ENCODE results near the gene ARMC10. TPM values are rescaled to one million over a fixed set of nuclear protein-coding genes. Genes with fewer than 3 reads are reported as not detected.

Gene ARMC10
- total RNA-seq (2022; extraction: Qiagen RNA extraction), result 30.1 to 39.5 TPM (median 37.1 TPM) in 5 replicates

GRCh38 chr7:103074519-103075336 lies at the start of gene ARMC10, which contains the start of gene FBXL13:
ARMC10 (plus strand) TSS chr7:103075140; CDS start chr7:103075273, 133 bp downstream.
FBXL13 (minus strand) TSS chr7:103074796.

Other genes with a start within 250 kb of the ARMC10 start
- gene LRRC17, start 162.1 kb upstream of the ARMC10 start, total RNA-seq (2022; extraction: Qiagen RNA extraction), result 0.03 to 0.16 TPM (median 0.11 TPM) in 4 of 5 replicates, not detected in the other
- 0.26 to 0.88 TPM (median 0.61 TPM) in 5 replicates for gene FBXL13, start 344 bp upstream of the ARMC10 start, total RNA-seq (2022; extraction: Qiagen RNA extraction)
- gene NAPEPLD, start 74.0 kb downstream of the ARMC10 start, total RNA-seq (2022; extraction: Qiagen RNA extraction), result 2.9 to 4.5 TPM (median 3.6 TPM) in 5 replicates
- 62.3 to 74.0 TPM (median 65.1 TPM) in 5 replicates for gene PMPCB, start 222.3 kb downstream of the ARMC10 start, total RNA-seq (2022; extraction: Qiagen RNA extraction)

Measured in A549 treated with CORT108297 at 1 μM for 4 hours (cell line).